SU-DHL-6 (cell line): ENCODE results near the gene IL36B.

ENCODE experiments used
- H2AFZ ChIP-seq: fragments of 200-600 bp; sonication (generic); 2 replicates; pipeline ENCODE4 v1.6.1; 2014; ENCODE audit warnings: low read depth, mild to moderate bottlenecking, moderate library complexity, mixed read lengths, antibody characterized with exemption, low read length; ENCODE audit not compliant: severe bottlenecking
- H3F3A ChIP-seq: fragments of 200-600 bp; shearing (Covaris generic); 2 replicates; pipeline ENCODE4 v1.6.0; 2016; ENCODE audit warnings: antibody characterized with exemption, mild to moderate bottlenecking; ENCODE audit not compliant: insufficient read depth
- H3K27ac ChIP-seq: fragments of 200-600 bp; sonication (generic); 2 replicates; pipeline ENCODE4 v1.5.1; 2016; ENCODE audit warnings: low read depth, mild to moderate bottlenecking, low read length, moderate library complexity, mixed read lengths
- H3K27me3 ChIP-seq: fragments of 200-600 bp; sonication (generic), shearing (Covaris generic); 2 replicates; pipeline ENCODE4 v1.6.0; 2014; ENCODE audit warnings: mild to moderate bottlenecking, low read length
- H3K36me3 ChIP-seq: fragments of 200-600 bp; sonication (generic); 2 replicates; pipeline ENCODE4 v1.6.1; 2014; ENCODE audit warnings: mild to moderate bottlenecking, low read length, mixed read lengths
- H3K4me2 ChIP-seq: fragments of 300-600, 200-600 bp; shearing (Covaris generic), sonication (generic); 2 replicates; pipeline ENCODE4 v1.6.0; 2014; ENCODE audit warnings: low read length, low read depth, mild to moderate bottlenecking; ENCODE audit not compliant: poor library complexity, severe bottlenecking
- H3K4me3 ChIP-seq: fragments of 200-600 bp; sonication (generic); 2 replicates; pipeline ENCODE4 v1.5.1; 2014; ENCODE audit warnings: antibody characterized with exemption, low read length, mild to moderate bottlenecking, mixed read lengths; ENCODE audit not compliant: insufficient read depth, poor library complexity, severe bottlenecking
- H3K79me2 ChIP-seq: fragments of 200-600 bp; sonication (generic); 2 replicates; pipeline ENCODE4 v1.6.1; 2014; ENCODE audit warnings: mild to moderate bottlenecking, low read length, moderate library complexity; ENCODE audit not compliant: insufficient read depth
- H3K9ac ChIP-seq: fragments of 200-600 bp; sonication (generic); 2 replicates; pipeline ENCODE4 v1.7.0; 2014; ENCODE audit warnings: mild to moderate bottlenecking, low read length
- H3K9me2 ChIP-seq: fragments of 200-600 bp; sonication (generic); replicated peaks from 2 replicates; pipeline ENCODE4 v1.6.1; 2014; ENCODE audit warnings: low read length; ENCODE audit not compliant: insufficient read depth
- H3K9me3 ChIP-seq: fragments of 200-600 bp; sonication (generic); 2 replicates; pipeline ENCODE4 v1.6.1; 2014; ENCODE audit warnings: low read length, mixed read lengths; ENCODE audit not compliant: insufficient read depth
- H4K20me1 ChIP-seq: fragments of 200-600 bp; sonication (generic); 2 replicates; pipeline ENCODE4 v1.6.1; 2014; ENCODE audit warnings: low read depth, mild to moderate bottlenecking, antibody characterized with exemption, low read length, moderate library complexity, mixed read lengths
- CTCF ChIP-seq: fragments of 200-600 bp; sonication (generic); IDR thresholded peaks from one replicate; pipeline ENCODE4 v1.5.1; 2017; ENCODE audit warnings: antibody characterized with exemption, mild to moderate bottlenecking, low read length, moderate library complexity; ENCODE audit not compliant: insufficient read depth, poor library complexity, severe bottlenecking
- EZH2phosphoT487 ChIP-seq: fragments of 200-600 bp; sonication (generic), shearing (Covaris generic); conservative IDR thresholded peaks from 2 replicates; pipeline ENCODE4 v1.6.1; 2018; ENCODE audit warnings: mild to moderate bottlenecking, antibody characterized with exemption, low read length, moderate library complexity, mixed read lengths

IL36B gene

GRCh38 chr2:113088213-113088992, 35.7 kb upstream of the IL36B start:
- no peak overlapping the region for H2AFZ ChIP-seq
- TF ChIP-seq EZH2phosphoT487: no peak
- no peak for TF ChIP-seq CTCF
- H3K27me3 ChIP-seq: no peaks in the 10 kb centered on the region
- no peak overlapping the region for H3K4me2 ChIP-seq
- H3K27ac ChIP-seq: no peak overlapping the region
- no peaks in the 10 kb centered on the region for H3K9me3 ChIP-seq
- H3F3A ChIP-seq: no peaks in the 10 kb centered on the region
- no peaks in the 10 kb centered on the region for H4K20me1 ChIP-seq
- no peak overlapping the region for H3K4me3 ChIP-seq
- H3K36me3 ChIP-seq: no peaks in the 10 kb centered on the region
- H3K9me2 ChIP-seq: no peaks in the 10 kb centered on the region
- H3K9ac ChIP-seq: no peak overlapping the region
- no peaks in the 10 kb centered on the region for H3K79me2 ChIP-seq

GRCh38 chr2:113085542-113085941, 32.9 kb upstream of the IL36B start:
- H4K20me1 ChIP-seq: no peaks in the 10 kb centered on the region
- H3F3A ChIP-seq: no peaks in the 10 kb centered on the region
- H3K9me2 ChIP-seq: no peaks in the 10 kb centered on the region
- no peak overlapping the region for H3K27ac ChIP-seq
- no peak overlapping the region for H3K9ac ChIP-seq
- H3K4me2 ChIP-seq: no peak overlapping the region
- no peaks in the 10 kb centered on the region for H3K36me3 ChIP-seq
- TF ChIP-seq EZH2phosphoT487 (no peak), CTCF (no peak)
- H2AFZ ChIP-seq: no peak overlapping the region
- H3K79me2 ChIP-seq: no peaks in the 10 kb centered on the region
- H3K4me3 ChIP-seq: no peak overlapping the region
- H3K27me3 ChIP-seq: no peaks in the 10 kb centered on the region
- no peaks in the 10 kb centered on the region for H3K9me3 ChIP-seq

GRCh38 chr2:113084249-113085000, 31.8 kb upstream of the IL36B start:
- TF ChIP-seq CTCF: peak; percentile 26
- TF ChIP-seq EZH2phosphoT487: no peak
- Histone ChIP-seq H3K27ac (no peak overlapping the region), H3K79me2 (no peaks in the 10 kb centered on the region), H2AFZ (no peak overlapping the region), H3F3A (no peaks in the 10 kb centered on the region), H3K9ac (no peak overlapping the region), H3K36me3 (no peaks in the 10 kb centered on the region), H4K20me1 (no peaks in the 10 kb centered on the region), H3K9me3 (no peaks in the 10 kb centered on the region), H3K27me3 (no peaks in the 10 kb centered on the region), H3K4me3 (no peak overlapping the region), H3K9me2 (no peaks in the 10 kb centered on the region), H3K4me2 (no peak overlapping the region)
